ENCODE results near the gene FOXE3.
A peak's percentile ranks its signal among the peaks of the same experiment; 100 is the strongest.

Gene FOXE3

GRCh38 chr1:47436304-47436978 lies 20.4 kb downstream of the FOXE3 start:
- DNase-seq: peak; percentile 83

- peak; percentile 55 for DNase-seq
These were observed 20.9 kb downstream of the FOXE3 start for GRCh38 chr1:47436979-47437446.

- peak; percentile 95 for DNase-seq
These were observed 21.5 kb downstream of the FOXE3 start, which contains the start of gene FOXD2 for GRCh38 chr1:47437447-47438164. FOXD2 (plus strand) TSS chr1:47438044; CDS start chr1:47438136, 92 bp downstream.

- DNase-seq: peak; percentile 34
These were observed 22.3 kb downstream of the FOXE3 start for GRCh38 chr1:47438165-47439016.

GRCh38 chr1:47439017-47439818 lies 23.1 kb downstream of the FOXE3 start:
- no peak for DNase-seq

- no peak for DNase-seq
These were observed 23.9 kb downstream of the FOXE3 start for GRCh38 chr1:47439819-47440598.

- DNase-seq: no peak
These were observed 24.6 kb downstream of the FOXE3 start for GRCh38 chr1:47440599-47441081.

GRCh38 chr1:47441450-47442106 lies 25.5 kb downstream of the FOXE3 start:
- DNase-seq: peak; percentile 27

GRCh38 chr1:47442202-47442601 lies 26.1 kb downstream of the FOXE3 start:
- DNase-seq: no peak

GRCh38 chr1:47442842-47443529 lies 26.9 kb downstream of the FOXE3 start:
- DNase-seq: no peak

GRCh38 chr1:47443530-47444296 lies 27.6 kb downstream of the FOXE3 start:
- no peak for DNase-seq

GRCh38 chr1:47444297-47444561 lies 28.1 kb downstream of the FOXE3 start:
- DNase-seq: no peak

GRCh38 chr1:47444562-47445465 lies 28.7 kb downstream of the FOXE3 start:
- DNase-seq: peak; percentile 41

GRCh38 chr1:47445823-47446550 lies 29.9 kb downstream of the FOXE3 start:
- no peak for DNase-seq

- DNase-seq: no peak
These were observed 32.6 kb downstream of the FOXE3 start for GRCh38 chr1:47448462-47449222.

- DNase-seq: peak; percentile 51
These were observed 33.9 kb downstream of the FOXE3 start for GRCh38 chr1:47449822-47450552.

Data from NCI-H82 (cell line).